Vagina (tissue), 2 donors: ENCODE data around the gene CRABP1. TPM values are rescaled to one million over a fixed set of nuclear protein-coding genes. Genes with fewer than 3 reads are reported as not detected.

Source experiments
- DNase-seq, 2 donors: peaks; one replicate each; pipeline ENCODE4 v3.0.0-alpha.2; 2017; ENCODE audit errors: extremely low spot score in 2 of 2
- H3K27ac ChIP-seq: fragments of 200-600 bp; sonication (generic); one replicate; pipeline ENCODE4 v1.5.1; 2019
- H3K27me3 ChIP-seq: fragments of 200-600 bp; sonication (generic); one replicate; pipeline ENCODE4 v1.5.1; 2019
- H3K36me3 ChIP-seq, 2 donors: fragments of 200-600 bp; sonication (generic); one replicate each; pipeline ENCODE4 v1.5.1; 2017 to 2019
- H3K4me1 ChIP-seq: fragments of 200-600 bp; sonication (generic); one replicate; pipeline ENCODE4 v1.5.1; 2019
- H3K4me3 ChIP-seq, 2 donors: fragments of 200-600 bp; sonication (generic); 1 replicate in 1 of 2; 2 replicates in 1 of 2; pipeline ENCODE4 v1.5.1; 2016 to 2019
- H3K9me3 ChIP-seq: fragments of 200-600 bp; sonication (generic); one replicate; pipeline ENCODE4 v1.5.1; 2019
- CTCF ChIP-seq, 3 experiments: fragments of 450-650 bp in 2 of 3; fragments of 200-600 bp in 1 of 3; sonication (generic) in 1 of 3; IDR thresholded peaks; one replicate each; pipeline ENCODE4 v1.5.1; 2017 to 2019; ENCODE audit warnings: antibody characterized with exemption in 3 of 3, mild to moderate bottlenecking in 2 of 3, moderate library complexity in 2 of 3
- POLR2A ChIP-seq, 2 donors: fragments of 450-650 bp; IDR thresholded peaks; one replicate each; pipeline ENCODE4 v1.6.1; 2017; ENCODE audit warnings: antibody characterized with exemption in 2 of 2, mild to moderate bottlenecking in 2 of 2, moderate library complexity in 2 of 2
- POLR2AphosphoS5 ChIP-seq, 2 donors: sonication (generic); formaldehyde crosslinking; IDR thresholded peaks; one replicate each; pipeline ENCODE4 v1.9.0; 2017; ENCODE audit warnings: antibody characterized with exemption in 2 of 2, mild to moderate bottlenecking in 2 of 2, low read depth in 1 of 2; ENCODE audit not compliant: insufficient read depth in 1 of 2
- intact Hi-C: fragments of 100-400 bp; cut with DNase I; formaldehyde crosslinking; loops from one replicate; pipeline ENCODE4 v1.15.1; 2023
- total RNA-seq: library from RNA; depleted of rRNA; stranded (reverse); fragments of >200 nt; gene quantifications from one replicate; pipeline ENCODE4 v1.2.3, GENCODE V29; 2016

Gene CRABP1
- total RNA-seq, 1 donor from 2014 or later: not detected

GRCh38 chr15:78304216-78305066, 35.7 kb upstream of the CRABP1 start:
- intact Hi-C loops: no loop called here
- H3K4me3 ChIP-seq: no peak overlapping the region
- H3K9me3 ChIP-seq: no peaks in the 10 kb centered on the region
- no peaks in the 10 kb centered on the region for H3K27me3 ChIP-seq
- no peak overlapping the region for H3K27ac ChIP-seq
- H3K36me3 ChIP-seq: no peaks in the 10 kb centered on the region
- peaks cover 10% of the 10 kb centered on the region for H3K4me1 ChIP-seq
- TF ChIP-seq CTCF (IDR thresholded peaks at IDR 0.05) (no peak), POLR2A (IDR thresholded peaks at IDR 0.05) (no peak), POLR2AphosphoS5 (IDR thresholded peaks at IDR 0.05; ENCODE audit: insufficient read depth in 1 of 2, low read depth in 1 of 2) (no peak)
- no peak for DNase-seq

GRCh38 chr15:78306176-78306774, 33.9 kb upstream of the CRABP1 start:
- Histone ChIP-seq H3K9me3 (no peaks in the 10 kb centered on the region), H3K27ac (peak overlapping the region; percentile 33), H3K36me3 (no peaks in the 10 kb centered on the region), H3K27me3 (no peaks in the 10 kb centered on the region), H3K4me3 (no peak overlapping the region), H3K4me1 (peaks cover 4% of the 10 kb centered on the region)
- DNase-seq: no peak
- TF ChIP-seq POLR2A (IDR thresholded peaks at IDR 0.05) (no peak), POLR2AphosphoS5 (IDR thresholded peaks at IDR 0.05; ENCODE audit: insufficient read depth in 1 of 2, low read depth in 1 of 2) (no peak), CTCF (IDR thresholded peaks at IDR 0.05) (no peak)
- intact Hi-C loops: no loop called here

DNA sequence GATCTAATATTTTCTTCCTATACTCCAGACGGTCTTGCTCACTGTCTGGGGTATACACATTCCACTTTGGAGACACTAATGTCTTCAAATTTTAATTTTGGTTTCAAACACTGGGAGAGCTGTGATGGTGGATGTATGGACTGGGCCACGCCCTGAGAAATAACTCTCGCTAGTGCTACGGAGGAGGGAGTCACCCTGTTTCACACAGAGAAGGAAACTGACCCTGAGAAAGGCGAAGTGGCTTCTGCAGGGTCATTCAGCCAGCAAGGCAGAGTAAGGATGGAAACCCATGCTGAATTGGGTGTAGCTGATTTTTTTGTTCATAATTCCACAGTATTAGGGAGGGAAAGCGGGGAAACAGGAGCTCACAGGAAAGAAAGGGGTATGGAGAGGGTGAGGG, 32.2 kb upstream of the CRABP1 start:
- Histone ChIP-seq H3K4me1 (peaks cover 4% of the 10 kb centered on the region), H3K4me3 (no peak overlapping the region), H3K9me3 (no peaks in the 10 kb centered on the region), H3K27me3 (no peaks in the 10 kb centered on the region), H3K27ac (no peak overlapping the region), H3K36me3 (no peaks in the 10 kb centered on the region)
- intact Hi-C loops: no loop called here
- DNase-seq: no peak
- TF ChIP-seq POLR2AphosphoS5 (IDR thresholded peaks at IDR 0.05; ENCODE audit: insufficient read depth in 1 of 2, low read depth in 1 of 2): no peak
- TF ChIP-seq POLR2A (IDR thresholded peaks at IDR 0.05): no peak
- no peak for TF ChIP-seq CTCF (IDR thresholded peaks at IDR 0.05)

- Histone ChIP-seq H3K4me1 (peaks cover 4% of the 10 kb centered on the region), H3K4me3 (no peak overlapping the region), H3K36me3 (no peaks in the 10 kb centered on the region), H3K9me3 (no peaks in the 10 kb centered on the region), H3K27me3 (no peaks in the 10 kb centered on the region), H3K27ac (no peak overlapping the region)
- TF ChIP-seq POLR2A (IDR thresholded peaks at IDR 0.05): no peak
- TF ChIP-seq CTCF (IDR thresholded peaks at IDR 0.05): peak; percentile 14 to 76 (median 44)
- DNase-seq: no peak
- intact Hi-C loops: no loop called here
Measured at GRCh38 chr15:78308422-78309032, 31.6 kb upstream of the CRABP1 start.
